ENCODE results near the gene RSU1.
"Not testable (repeated sequence)": the region's sequence is repeated elsewhere in the genome, so short reads cannot be mapped to it uniquely, and the experiment has no call there.

Gene RSU1

GRCh38 chr10:16780338-16780880 lies 36.8 kb downstream of the RSU1 start:
- DNase-seq (ENCODE audit: low read depth in 2 of 2), result no peak

- peak; percentile 37 to 52 for DNase-seq (ENCODE audit: low read depth in 2 of 2)
Measured at GRCh38 chr10:16779384-16779915, 37.8 kb downstream of the RSU1 start.

- no peak for DNase-seq (ENCODE audit: low read depth in 2 of 2)
Measured at GRCh38 chr10:16777473-16778370, 39.5 kb downstream of the RSU1 start.

- DNase-seq (ENCODE audit: low read depth in 2 of 2), result no peak
Measured at GRCh38 chr10:16776896-16777295, 40.3 kb downstream of the RSU1 start.

- no peak for DNase-seq (ENCODE audit: low read depth in 2 of 2)
Measured at GRCh38 chr10:16773334-16773733, 43.9 kb downstream of the RSU1 start.

GRCh38 chr10:16770670-16771069 lies 46.6 kb downstream of the RSU1 start:
- no peak for DNase-seq (ENCODE audit: low read depth in 2 of 2)

- no peak for DNase-seq (ENCODE audit: low read depth in 2 of 2)
Measured at GRCh38 chr10:16770141-16770540, 47.1 kb downstream of the RSU1 start.

- no peak for DNase-seq (ENCODE audit: low read depth in 2 of 2)
Measured at GRCh38 chr10:16769331-16769730, 47.9 kb downstream of the RSU1 start.

GRCh38 chr10:16768702-16769101 lies 48.5 kb downstream of the RSU1 start:
- DNase-seq (ENCODE audit: low read depth in 2 of 2), result no peak

GRCh38 chr10:16765509-16766375 lies 51.5 kb downstream of the RSU1 start:
- DNase-seq (ENCODE audit: low read depth in 2 of 2), result no peak

GRCh38 chr10:16761300-16761699 lies 55.9 kb downstream of the RSU1 start:
- DNase-seq (ENCODE audit: low read depth in 2 of 2), result no peak

- no peak for DNase-seq (ENCODE audit: low read depth in 2 of 2)
Measured at GRCh38 chr10:16756561-16757221, 60.5 kb downstream of the RSU1 start.

- no peak for DNase-seq (ENCODE audit: low read depth in 2 of 2)
Measured at GRCh38 chr10:16754765-16755164, 62.5 kb downstream of the RSU1 start.

- not testable (repeated sequence) for DNase-seq (ENCODE audit: low read depth in 2 of 2)
Measured at GRCh38 chr10:16752849-16753248, 64.4 kb downstream of the RSU1 start.

- DNase-seq (ENCODE audit: low read depth in 2 of 2), result no peak
Measured at GRCh38 chr10:16752099-16752498, 65.1 kb downstream of the RSU1 start.

- DNase-seq (ENCODE audit: low read depth in 2 of 2), result no peak
Measured at GRCh38 chr10:16751244-16751643, 66.0 kb downstream of the RSU1 start.

- DNase-seq (ENCODE audit: low read depth in 2 of 2), result no peak
Measured at GRCh38 chr10:16750461-16750860, 66.8 kb downstream of the RSU1 start.

GRCh38 chr10:16748749-16749148 lies 68.5 kb downstream of the RSU1 start:
- DNase-seq (ENCODE audit: low read depth in 2 of 2), result no peak

GRCh38 chr10:16746856-16747255 lies 70.4 kb downstream of the RSU1 start:
- DNase-seq (ENCODE audit: low read depth in 2 of 2), result no peak

GRCh38 chr10:16745061-16745460 lies 72.2 kb downstream of the RSU1 start:
- DNase-seq (ENCODE audit: low read depth in 2 of 2), result no peak

GRCh38 chr10:16742165-16742960 lies 74.9 kb downstream of the RSU1 start:
- no peak for DNase-seq (ENCODE audit: low read depth in 2 of 2)
